Activated CD8-positive, alpha-beta T cell treated with anti-CD3 and anti-CD28 coated beads, Interleukin-2, amount 10 ng/mL, durations not matched to agents 7 days and 5 days (primary cell): ENCODE results near the gene HES6. TPM values are rescaled to one million over a fixed set of nuclear protein-coding genes. Genes with fewer than 3 reads are reported as not detected.

Experiments used
- ATAC-seq: fragments of 150-1000 bp; cut with Tn5 transposase; one replicate; pipeline ENCODE4 v1.10.0; 2021; ENCODE audit warnings: moderate library complexity
- CTCF ChIA-PET: fragments of 350-600 bp; sonication (Branson Sonifier 250); formaldehyde crosslinking; loops from one replicate; lab custom pipeline; 2021; ENCODE audit warnings: antibody characterized with exemption; lab: Charles Lee
- POLR2A ChIA-PET: fragments of 350-600 bp; sonication (Branson Sonifier 250); formaldehyde crosslinking; loops from one replicate; lab custom pipeline; 2021; ENCODE audit warnings: antibody characterized with exemption; lab: Charles Lee
- DNase-seq: peaks from one replicate; pipeline ENCODE4 v3.0.0-alpha.2; 2020
- H3K27ac Mint-ChIP-seq: one replicate; pipeline ENCODE4 v1.8.0; 2021; ENCODE audit warnings: mild to moderate bottlenecking, mixed read lengths
- H3K27me3 Mint-ChIP-seq: one replicate; pipeline ENCODE4 v1.8.0; 2021; ENCODE audit warnings: low read depth, mixed read lengths
- H3K36me3 Mint-ChIP-seq: one replicate; pipeline ENCODE4 v1.8.0; 2021; ENCODE audit warnings: low read depth, mixed read lengths
- H3K4me1 Mint-ChIP-seq: one replicate; pipeline ENCODE4 v1.8.0; 2021; ENCODE audit warnings: low read depth, mixed read lengths
- H3K4me3 Mint-ChIP-seq: one replicate; pipeline ENCODE4 v1.8.0; 2021; ENCODE audit warnings: mild to moderate bottlenecking, mixed read lengths
- H3K9me3 Mint-ChIP-seq: one replicate; pipeline ENCODE4 v1.8.0; 2022; ENCODE audit warnings: mixed read lengths; ENCODE audit not compliant: insufficient read depth
- total RNA-seq, 2 experiments: library from RNA; stranded (reverse); gene quantifications; one replicate each; pipeline ENCODE4 v1.2.3, GENCODE V29; 2021

HES6 gene
- 1 to 10 TPM; 4.7 to 4.8 TPM for total RNA-seq

GRCh38 chr2:238239863-238240756 lies at the start of gene HES6:
TSS of gene HES6 (minus strand) at chr2:238240038. CDS start at chr2:238239905, 133 bp downstream.
- H3K27me3 Mint-ChIP-seq: peaks cover 39% of the 10 kb centered on the region
- POLR2A ChIA-PET: interaction anchor here (0.6 to 0.7 kb wide), 2 partner anchors 188 to 784 kb away, joined by 3 read pairs; no protein-coding TSS in a partner anchor
- peak; percentile 87 for ATAC-seq
- CTCF ChIA-PET: interaction anchor here (1.6 kb wide), 1 partner anchor 23 kb away, joined by 6 read pairs; no protein-coding TSS in a partner anchor
- no peak within 1 kb of the TSS for H3K27ac Mint-ChIP-seq
- H3K36me3 Mint-ChIP-seq: peaks cover 6% of the 10 kb centered on the region
- DNase-seq: peak; percentile 83
- H3K4me1 Mint-ChIP-seq: peaks cover 6% of the 10 kb centered on the region
- no peaks in the 10 kb centered on the region for H3K9me3 Mint-ChIP-seq
- H3K4me3 Mint-ChIP-seq: peak within 1 kb of the TSS; percentile 81

GRCh38 chr2:238289574-238289973 lies 49.7 kb upstream of the HES6 start:
- ChIA-PET POLR2A (interaction anchor here (0.9 to 1.9 kb wide), 2 partner anchors 26 to 221 kb away, joined by 3 to 6 read pairs; no protein-coding TSS in a partner anchor), CTCF (interaction anchor here (0.7 to 2.0 kb wide), 3 partner anchors 11 to 34 kb away, joined by 3 to 9 read pairs (median 3); no protein-coding TSS in a partner anchor)
- Mint-ChIP-seq H3K36me3 (no peaks in the 10 kb centered on the region), H3K27me3 (peaks cover 2% of the 10 kb centered on the region), H3K4me3 (peak overlapping the region; percentile 91), H3K4me1 (peaks cover 36% of the 10 kb centered on the region), H3K9me3 (no peaks in the 10 kb centered on the region), H3K27ac (peak overlapping the region; percentile 99)
- ATAC-seq (no peak), DNase-seq (no peak)

- ChIA-PET POLR2A (interaction anchor here (0.9 to 1.9 kb wide), 3 partner anchors 24 to 220 kb away, joined by 3 to 6 read pairs (median 3); no protein-coding TSS in a partner anchor), CTCF (interaction anchor here (0.7 to 2.0 kb wide), 3 partner anchors 11 to 33 kb away, joined by 3 to 9 read pairs (median 3); no protein-coding TSS in a partner anchor)
- Mint-ChIP-seq H3K36me3 (no peaks in the 10 kb centered on the region), H3K27me3 (no peaks in the 10 kb centered on the region), H3K27ac (peak overlapping the region; percentile 99), H3K4me1 (peaks cover 36% of the 10 kb centered on the region), H3K4me3 (peak overlapping the region; percentile 91), H3K9me3 (no peaks in the 10 kb centered on the region)
- peak; percentile 98 for DNase-seq
- peak; percentile 90 for ATAC-seq
Measured at GRCh38 chr2:238288650-238289573, 49.1 kb upstream of the HES6 start.

GRCh38 chr2:238287737-238288649 lies 48.2 kb upstream of the HES6 start, which contains the start of gene PER2:
TSS of gene PER2 (minus strand) at chr2:238288610. CDS start at chr2:238277936, 10,674 bp downstream.
- no peaks in the 10 kb centered on the region for H3K27me3 Mint-ChIP-seq
- H3K4me1 Mint-ChIP-seq: peaks cover 36% of the 10 kb centered on the region
- no peaks in the 10 kb centered on the region for H3K36me3 Mint-ChIP-seq
- peak within 1 kb of the TSS; percentile 91 for H3K4me3 Mint-ChIP-seq
- POLR2A ChIA-PET: interaction anchor here (0.6 to 1.9 kb wide), 3 partner anchors 23 to 285 kb away, joined by 3 to 6 read pairs (median 3); no protein-coding TSS in a partner anchor
- ATAC-seq (peak; percentile 48), DNase-seq (peak; percentile 29)
- peak within 1 kb of the TSS; percentile 99 for H3K27ac Mint-ChIP-seq
- CTCF ChIA-PET: no interaction called here
- H3K9me3 Mint-ChIP-seq: no peaks in the 10 kb centered on the region

GRCh38 chr2:238286987-238287736 lies 47.3 kb upstream of the HES6 start:
- DNase-seq: no peak
- no peaks in the 10 kb centered on the region for H3K9me3 Mint-ChIP-seq
- ChIA-PET POLR2A (interaction anchor here (1.2 to 1.9 kb wide), 2 partner anchors 22 to 23 kb away, joined by 3 to 6 read pairs; no protein-coding TSS in a partner anchor), CTCF (interaction anchor here (4.3 kb wide), 1 partner anchor 23 kb away, joined by 19 read pairs; no protein-coding TSS in a partner anchor)
- H3K27ac Mint-ChIP-seq: peak overlapping the region; percentile 81
- no peaks in the 10 kb centered on the region for H3K36me3 Mint-ChIP-seq
- H3K4me1 Mint-ChIP-seq: peaks cover 37% of the 10 kb centered on the region
- no peaks in the 10 kb centered on the region for H3K27me3 Mint-ChIP-seq
- no peak for ATAC-seq
- peak overlapping the region; percentile 81 for H3K4me3 Mint-ChIP-seq

- POLR2A ChIA-PET: no interaction called here
- no peak for DNase-seq
Measured at GRCh38 chr2:238286551-238286950, 46.7 kb upstream of the HES6 start.

GRCh38 chr2:238286095-238286494 lies 46.3 kb upstream of the HES6 start:
- Mint-ChIP-seq H3K4me1 (peaks cover 42% of the 10 kb centered on the region), H3K27ac (no peak overlapping the region), H3K9me3 (no peaks in the 10 kb centered on the region), H3K27me3 (no peaks in the 10 kb centered on the region), H3K36me3 (no peaks in the 10 kb centered on the region), H3K4me3 (no peak overlapping the region)
- ChIA-PET POLR2A (no interaction called here), CTCF (interaction anchor here (4.3 kb wide), 1 partner anchor 22 kb away, joined by 19 read pairs; no protein-coding TSS in a partner anchor)
- DNase-seq: no peak
- no peak for ATAC-seq

More at GRCh38 chr2:238286551-238286950, 46.7 kb upstream of the HES6 start:
- Mint-ChIP-seq H3K36me3 (no peaks in the 10 kb centered on the region), H3K4me1 (peaks cover 39% of the 10 kb centered on the region), H3K9me3 (no peaks in the 10 kb centered on the region), H3K27ac (no peak overlapping the region), H3K4me3 (peak overlapping the region; percentile 81), H3K27me3 (no peaks in the 10 kb centered on the region)
- no peak for ATAC-seq
- CTCF ChIA-PET: interaction anchor here (4.3 kb wide), 1 partner anchor 23 kb away, joined by 19 read pairs; no protein-coding TSS in a partner anchor

GRCh38 chr2:238285653-238286082 lies 45.8 kb upstream of the HES6 start:
- ChIA-PET POLR2A (no interaction called here), CTCF (interaction anchor here (4.3 kb wide), 1 partner anchor 22 kb away, joined by 19 read pairs; no protein-coding TSS in a partner anchor)
- Mint-ChIP-seq H3K4me3 (no peak overlapping the region), H3K4me1 (peaks cover 43% of the 10 kb centered on the region), H3K27ac (no peak overlapping the region), H3K36me3 (no peaks in the 10 kb centered on the region), H3K27me3 (no peaks in the 10 kb centered on the region), H3K9me3 (no peaks in the 10 kb centered on the region)
- ATAC-seq (no peak), DNase-seq (no peak)

GRCh38 chr2:238284802-238285515 lies 45.1 kb upstream of the HES6 start:
- ATAC-seq: no peak
- peaks cover 39% of the 10 kb centered on the region for H3K4me1 Mint-ChIP-seq
- CTCF ChIA-PET: interaction anchor here (4.3 kb wide), 1 partner anchor 21 kb away, joined by 19 read pairs; no protein-coding TSS in a partner anchor
- H3K27ac Mint-ChIP-seq: no peak overlapping the region
- no peak overlapping the region for H3K4me3 Mint-ChIP-seq
- POLR2A ChIA-PET: no interaction called here
- H3K9me3 Mint-ChIP-seq: no peaks in the 10 kb centered on the region
- no peaks in the 10 kb centered on the region for H3K36me3 Mint-ChIP-seq
- H3K27me3 Mint-ChIP-seq: no peaks in the 10 kb centered on the region
- DNase-seq: no peak
